GM21723 (cell line): ENCODE measurements around the gene SSBP3.

Experiments
- ATAC-seq: cut with Tn5 transposase; IDR thresholded peaks from one replicate; pipeline ENCODE4 v1.9.1; 2021; ENCODE audit warnings: mild to moderate bottlenecking, moderate library complexity; ENCODE audit not compliant: unreplicated experiment

The SSBP3 gene

GRCh38 chr1:54312796-54313316 lies 93.3 kb downstream of the SSBP3 start:
- ATAC-seq = no peak

GRCh38 chr1:54311506-54311905 lies 94.7 kb downstream of the SSBP3 start:
- no peak for ATAC-seq

GRCh38 chr1:54310439-54311328 lies 95.5 kb downstream of the SSBP3 start:
- no peak for ATAC-seq

- no peak for ATAC-seq
Measured at GRCh38 chr1:54309631-54310366, 96.4 kb downstream of the SSBP3 start.

- ATAC-seq = no peak
Measured at GRCh38 chr1:54307305-54307704, 98.9 kb downstream of the SSBP3 start.

- ATAC-seq = no peak
Measured at GRCh38 chr1:54305906-54306514, 100.2 kb downstream of the SSBP3 start.

- ATAC-seq = no peak
Measured at GRCh38 chr1:54304518-54304917, 101.7 kb downstream of the SSBP3 start.

GRCh38 chr1:54302951-54303843 lies 103.0 kb downstream of the SSBP3 start:
- no peak for ATAC-seq

GRCh38 chr1:54302549-54302948 lies 103.6 kb downstream of the SSBP3 start:
- ATAC-seq = no peak

- ATAC-seq = no peak
Measured at GRCh38 chr1:54301497-54301896, 104.7 kb downstream of the SSBP3 start.

GRCh38 chr1:54300401-54300800 lies 105.8 kb downstream of the SSBP3 start:
- ATAC-seq = no peak

- ATAC-seq = no peak
Measured at GRCh38 chr1:54299037-54299436, 107.2 kb downstream of the SSBP3 start.

- ATAC-seq = no peak
Measured at GRCh38 chr1:54298284-54299033, 107.7 kb downstream of the SSBP3 start.

- no peak for ATAC-seq
Measured at GRCh38 chr1:54297596-54298283, 108.5 kb downstream of the SSBP3 start.

- ATAC-seq = no peak
Measured at GRCh38 chr1:54296666-54297065, 109.5 kb downstream of the SSBP3 start.

- ATAC-seq = no peak
Measured at GRCh38 chr1:54294887-54295286, 111.3 kb downstream of the SSBP3 start.

GRCh38 chr1:54292002-54292911 lies 113.9 kb downstream of the SSBP3 start:
- no peak for ATAC-seq
